Mucosa of gallbladder (tissue), 1 donor: ENCODE measurements around the gene TMEM117. TPM values are rescaled to one million over a fixed set of nuclear protein-coding genes. Genes with fewer than 3 reads are reported as not detected.

Source experiments
- DNase-seq: peaks from one replicate; pipeline ENCODE4 v3.0.0-alpha.2; 2020; ENCODE audit warnings: low spot score
- total RNA-seq: library from RNA; stranded (reverse); gene quantifications from one replicate; pipeline ENCODE4 v1.2.1, GENCODE V29; 2021
- donor health status: DM: no; HTN: no; CAD: no.

The TMEM117 gene
- total RNA-seq, 1 donor from 2014 or later: 12.0 TPM

DNA sequence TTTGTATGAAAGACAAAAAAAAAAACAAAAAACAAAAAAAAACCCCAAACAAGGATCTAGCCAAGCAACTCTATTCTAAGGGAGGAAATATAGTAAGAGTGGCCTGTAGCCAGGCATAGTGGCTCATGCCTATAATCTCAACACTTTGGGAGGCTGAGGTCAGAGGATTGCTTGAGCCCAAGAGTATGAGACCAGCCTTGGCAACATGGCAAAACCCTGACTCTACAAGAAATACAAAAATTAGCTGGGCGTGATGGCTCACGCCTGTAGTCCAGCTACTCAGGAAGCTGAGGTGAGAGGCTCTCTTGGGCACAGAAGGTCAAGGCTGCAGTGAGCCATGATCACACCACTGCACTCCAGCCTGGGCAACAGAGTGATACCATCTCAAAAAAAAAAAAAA lies 47.9 kb downstream of the TMEM117 start:
- no peak for DNase-seq

DNA sequence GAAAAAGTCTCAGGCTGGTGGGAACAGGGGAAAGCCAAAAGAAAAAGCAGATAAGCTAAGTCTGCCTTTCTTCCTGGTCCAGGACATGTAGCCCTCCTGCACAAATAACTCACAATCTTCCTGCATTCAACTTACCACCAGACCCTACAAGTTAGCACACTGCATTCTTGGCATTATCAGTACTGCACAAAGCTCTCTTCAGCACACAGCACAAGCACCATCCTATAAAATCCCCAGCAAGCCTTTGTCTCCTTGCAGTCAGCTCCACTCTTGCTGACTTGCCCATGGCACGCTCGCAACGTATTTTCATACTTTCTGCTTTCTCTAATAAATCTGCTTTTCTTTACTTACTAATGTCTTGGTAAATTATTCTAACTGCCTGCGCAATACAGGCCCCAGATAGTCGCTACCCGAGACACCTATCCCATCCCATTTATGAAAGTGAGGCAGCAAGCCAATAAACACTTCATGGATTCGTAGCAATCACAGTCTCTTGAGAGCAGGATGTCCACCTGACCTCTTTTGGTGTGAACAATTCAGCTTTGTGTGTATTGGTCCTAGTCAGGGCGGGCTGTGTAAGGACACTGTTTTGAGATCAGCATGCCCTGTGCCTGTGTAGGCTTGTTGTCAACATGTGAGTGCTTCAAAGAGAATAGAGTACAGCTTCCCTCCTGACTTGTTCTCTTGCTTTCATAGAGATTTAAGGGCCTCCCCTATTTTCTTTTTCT lies 49.0 kb downstream of the TMEM117 start:
- DNase-seq: no peak

DNA sequence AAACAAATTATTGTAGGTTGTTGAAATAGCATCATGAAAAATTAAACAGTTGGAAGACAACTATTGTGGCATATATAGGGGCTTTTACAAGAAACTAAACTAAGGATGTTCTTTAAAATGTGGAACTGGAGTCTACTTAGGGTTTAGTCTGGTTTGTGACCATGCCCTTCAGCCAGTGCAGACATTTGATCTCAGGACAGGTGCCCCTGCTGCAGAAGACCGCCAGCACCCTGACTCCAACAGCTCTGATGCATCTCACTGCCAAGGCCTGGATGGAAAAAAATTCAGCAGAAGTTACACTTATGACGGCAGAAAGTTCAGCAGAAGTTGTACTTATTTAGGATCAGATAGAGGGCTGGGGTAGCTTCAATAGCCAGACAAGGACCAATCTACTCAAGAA lies 51.5 kb downstream of the TMEM117 start:
- no peak for DNase-seq

DNA sequence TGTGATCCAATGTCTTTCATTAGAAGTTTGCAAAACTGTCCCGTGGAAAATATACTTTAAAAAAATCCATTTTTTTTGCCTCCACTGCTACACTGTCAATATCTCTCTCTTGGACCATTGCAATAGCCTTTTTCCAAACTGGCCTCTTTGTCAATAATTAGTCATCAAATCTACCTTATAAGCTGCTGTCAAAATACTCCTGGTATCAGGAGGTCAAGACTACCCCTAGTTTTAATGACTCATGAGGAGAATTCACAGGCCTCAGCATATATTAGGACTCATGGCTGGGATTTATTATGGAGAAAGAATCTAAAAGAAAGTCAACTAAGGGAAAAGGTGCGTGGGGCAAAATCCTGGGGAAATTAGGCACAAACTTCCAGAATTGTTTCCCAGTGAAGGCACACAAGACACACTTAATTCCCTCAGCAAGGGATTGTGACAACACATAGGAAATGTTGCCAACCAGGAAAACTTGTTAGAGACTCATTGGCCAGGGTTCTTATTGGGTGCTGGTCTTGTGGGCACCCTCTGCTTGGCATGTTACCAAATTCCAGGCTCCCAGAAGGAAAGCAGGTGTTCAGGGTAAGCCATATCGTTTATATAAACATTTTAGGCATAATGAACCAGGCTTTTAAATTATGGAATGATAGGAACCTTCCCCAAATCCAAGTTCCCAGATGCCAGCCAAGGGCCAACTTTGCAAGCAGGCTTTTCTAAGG lies 56.1 kb downstream of the TMEM117 start:
- no peak for DNase-seq

DNA sequence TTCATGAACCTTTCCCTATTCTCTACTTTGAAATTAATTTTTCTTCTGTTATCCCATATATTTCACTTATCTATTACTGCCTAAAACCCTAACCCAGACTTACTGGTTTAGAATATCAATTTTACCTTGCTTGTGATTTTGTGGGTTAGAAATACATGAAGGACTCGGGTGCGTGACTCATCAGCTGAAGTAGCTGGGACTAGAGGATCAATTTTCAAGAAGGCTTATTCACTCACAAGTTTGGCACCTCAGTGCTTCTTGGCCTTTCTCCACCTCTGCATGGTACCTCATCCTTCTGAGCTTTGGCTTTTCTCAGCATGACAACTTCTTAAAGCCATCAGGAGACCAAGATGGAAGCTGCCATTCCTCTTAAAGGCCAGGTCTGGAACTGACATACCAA lies 57.8 kb downstream of the TMEM117 start:
- DNase-seq: no peak

DNA sequence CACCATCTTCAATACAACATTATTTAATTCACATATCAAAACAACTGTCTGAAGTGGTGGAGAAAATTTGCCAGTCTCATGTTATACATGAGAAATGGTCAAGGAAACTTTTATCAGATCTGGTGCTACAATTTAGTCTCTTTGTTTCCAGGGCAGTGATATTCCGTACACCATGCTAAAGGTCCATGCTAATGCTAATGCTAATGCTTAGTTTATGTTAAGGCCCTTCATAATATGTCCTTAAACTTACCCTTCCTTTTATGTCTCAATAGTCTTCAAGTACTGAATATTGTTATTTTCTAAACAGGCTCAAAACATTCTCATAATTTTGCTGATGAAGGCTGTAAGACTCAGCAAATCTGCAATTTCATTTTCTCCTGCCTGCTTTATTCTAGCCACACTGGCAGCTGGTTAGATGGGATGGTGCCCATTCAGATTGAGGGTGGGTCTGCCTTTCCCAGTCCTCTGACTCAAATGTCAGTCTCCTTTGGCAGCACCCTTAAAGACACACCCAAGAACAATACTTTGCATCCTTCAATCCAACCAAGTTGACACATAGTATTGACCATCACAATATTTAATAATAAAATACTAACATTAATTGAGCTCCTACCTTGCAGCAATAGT lies 59.8 kb downstream of the TMEM117 start:
- DNase-seq: no peak

DNA sequence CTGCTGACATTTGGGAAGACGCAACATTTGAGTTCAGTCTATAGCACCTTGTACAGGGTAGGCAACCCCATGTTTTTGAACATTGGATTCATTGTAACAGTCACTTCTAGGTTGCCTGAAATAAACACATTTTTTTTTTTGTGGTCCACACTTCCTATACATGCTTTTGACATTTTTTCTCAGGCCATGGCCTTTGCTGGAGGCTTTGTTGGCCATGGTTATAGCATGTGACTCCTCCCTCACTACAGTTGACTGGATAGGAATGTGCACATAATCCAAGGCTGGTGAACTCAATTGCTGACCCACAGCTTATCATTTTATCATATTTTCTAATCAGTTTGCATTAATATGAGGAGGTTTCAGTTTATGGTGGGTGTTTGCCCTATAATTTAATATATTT lies 60.6 kb downstream of the TMEM117 start:
- no peak for DNase-seq

DNA sequence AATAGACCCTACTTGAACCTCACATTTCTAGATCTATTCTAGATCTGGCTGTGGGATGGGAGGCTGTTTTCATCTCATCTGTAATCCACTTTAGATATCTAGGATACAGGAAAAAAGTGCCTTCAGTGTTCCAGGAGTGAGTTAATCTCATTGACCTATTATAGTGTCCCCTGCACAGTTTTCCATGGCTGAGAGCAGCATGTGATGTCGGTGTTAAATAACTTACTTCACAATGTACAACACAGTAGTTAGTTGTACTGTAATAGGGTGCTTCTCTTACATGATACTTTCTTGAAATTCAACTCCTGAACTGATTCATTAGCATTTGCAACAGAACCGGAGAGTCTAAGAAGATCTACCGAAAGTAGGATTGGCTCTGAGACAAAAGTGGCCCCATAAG lies 62.6 kb downstream of the TMEM117 start:
- no peak for DNase-seq

DNA sequence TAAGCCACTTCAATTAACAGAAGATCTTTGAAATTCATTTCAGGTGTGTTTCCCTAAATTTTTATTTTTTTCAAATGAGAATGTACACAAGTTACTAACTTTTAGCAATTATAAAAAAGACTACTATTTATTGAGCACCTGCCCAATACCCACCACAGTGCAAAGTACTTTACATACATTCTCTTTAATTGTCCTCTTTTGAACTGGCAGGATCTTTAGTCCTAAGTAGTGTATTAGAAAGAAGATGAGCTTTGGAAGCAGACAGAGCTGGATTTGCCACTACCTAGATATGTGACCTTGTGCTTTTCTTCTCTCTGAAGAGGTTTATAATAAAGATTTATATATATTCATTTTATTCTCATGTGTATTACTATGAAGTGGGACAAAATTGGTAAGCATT lies 63.7 kb downstream of the TMEM117 start:
- DNase-seq: no peak

DNA sequence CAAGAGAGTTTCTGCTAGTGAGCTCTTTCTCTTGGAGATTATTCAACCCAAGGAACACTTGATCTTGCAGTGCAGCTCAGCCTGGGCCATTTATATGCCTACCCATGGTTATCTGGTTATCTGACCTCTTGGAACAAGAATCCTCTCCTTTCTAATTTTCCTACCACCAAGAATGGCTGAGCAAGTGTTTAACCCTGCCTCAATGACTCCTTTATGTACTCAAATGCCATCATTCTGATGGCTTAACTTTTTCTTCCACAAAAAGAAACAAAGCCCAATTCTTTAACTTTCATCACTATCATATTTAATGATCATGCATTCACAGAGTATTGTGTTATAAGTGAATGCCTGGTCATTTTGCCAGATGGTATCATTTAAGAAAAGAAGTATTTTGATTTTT lies 67.8 kb downstream of the TMEM117 start:
- no peak for DNase-seq

DNA sequence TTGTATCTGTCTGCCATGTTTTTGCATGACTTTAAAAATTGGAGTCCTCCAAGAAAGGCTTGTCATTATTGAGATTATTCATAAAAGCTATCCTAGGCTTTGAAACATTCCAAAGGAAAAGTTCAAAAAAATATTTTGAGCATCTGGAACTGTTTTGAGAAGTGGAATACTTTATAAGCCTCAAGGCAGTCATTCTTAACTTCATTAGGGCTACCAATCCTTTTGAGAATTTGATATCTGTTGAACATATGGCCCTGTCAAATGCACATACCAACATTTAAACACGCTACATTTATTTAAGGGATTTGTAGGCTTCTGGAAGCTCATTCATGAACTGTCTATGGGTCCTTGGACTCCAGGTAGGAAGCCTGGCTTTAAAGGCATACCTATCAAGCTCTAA lies 77.0 kb downstream of the TMEM117 start:
- DNase-seq: no peak

DNA sequence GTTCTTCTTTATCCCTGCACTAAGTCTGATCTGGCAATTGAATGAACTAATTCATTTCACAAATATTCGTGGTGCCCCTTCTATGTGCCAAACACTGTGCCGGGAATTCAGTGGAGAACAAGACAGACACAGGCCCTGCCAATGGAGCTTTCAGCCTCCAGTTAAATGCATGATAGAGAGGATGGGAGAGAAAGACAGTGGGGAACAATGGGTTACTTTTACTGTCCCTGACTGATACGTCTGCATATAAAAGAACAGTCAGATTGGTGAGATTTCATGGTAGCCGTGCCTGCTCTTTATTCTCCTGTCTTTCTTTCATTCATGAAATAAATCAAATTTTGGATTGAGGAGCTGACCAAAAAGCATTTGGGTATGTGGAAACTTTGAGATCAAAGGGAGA lies 78.5 kb downstream of the TMEM117 start:
- no peak for DNase-seq

DNA sequence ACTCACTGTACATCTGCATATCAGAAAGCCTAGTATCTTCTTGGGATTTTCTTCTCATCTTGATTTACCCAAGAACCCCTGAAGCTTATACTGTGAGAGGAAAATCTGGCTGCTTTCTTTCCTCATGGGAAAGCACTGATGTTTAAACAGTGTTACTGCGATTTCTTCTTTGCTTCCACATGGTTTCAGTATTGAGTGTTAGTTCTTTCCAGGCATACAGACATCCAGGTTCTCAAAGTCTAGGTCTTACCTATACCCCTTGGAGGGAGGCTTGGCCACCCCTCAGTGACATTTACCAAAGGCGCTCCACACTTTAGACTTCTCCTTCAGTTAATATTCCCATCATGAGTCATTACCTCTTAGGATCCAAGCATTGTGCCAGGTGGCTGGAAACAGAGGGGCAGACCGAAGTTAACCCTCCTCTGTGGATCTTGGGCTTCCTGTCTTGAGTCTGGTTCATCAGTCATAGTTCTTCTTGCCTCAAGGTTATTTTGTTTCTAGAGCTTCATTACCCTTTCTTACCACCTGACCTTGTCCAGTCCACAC lies 79.1 kb downstream of the TMEM117 start:
- no peak for DNase-seq

DNA sequence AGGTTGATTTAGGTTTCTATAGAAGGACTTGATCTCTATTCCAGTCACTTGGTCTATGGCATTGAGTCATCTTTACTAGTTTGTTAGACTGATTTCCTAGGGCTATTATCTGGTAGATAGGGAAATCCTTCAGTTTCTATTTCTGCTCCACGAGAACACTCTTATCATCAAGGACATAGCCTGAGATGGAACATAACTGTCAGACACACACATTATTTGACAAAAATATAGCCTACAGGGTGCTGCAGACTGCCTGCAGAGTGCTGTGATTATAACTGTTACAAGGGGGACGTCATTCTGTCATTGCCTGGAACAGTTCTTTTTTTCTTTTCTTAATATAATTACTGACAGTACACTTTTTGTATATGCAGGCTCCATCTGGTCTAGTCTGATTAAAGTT lies 82.0 kb downstream of the TMEM117 start:
- no peak for DNase-seq

DNA sequence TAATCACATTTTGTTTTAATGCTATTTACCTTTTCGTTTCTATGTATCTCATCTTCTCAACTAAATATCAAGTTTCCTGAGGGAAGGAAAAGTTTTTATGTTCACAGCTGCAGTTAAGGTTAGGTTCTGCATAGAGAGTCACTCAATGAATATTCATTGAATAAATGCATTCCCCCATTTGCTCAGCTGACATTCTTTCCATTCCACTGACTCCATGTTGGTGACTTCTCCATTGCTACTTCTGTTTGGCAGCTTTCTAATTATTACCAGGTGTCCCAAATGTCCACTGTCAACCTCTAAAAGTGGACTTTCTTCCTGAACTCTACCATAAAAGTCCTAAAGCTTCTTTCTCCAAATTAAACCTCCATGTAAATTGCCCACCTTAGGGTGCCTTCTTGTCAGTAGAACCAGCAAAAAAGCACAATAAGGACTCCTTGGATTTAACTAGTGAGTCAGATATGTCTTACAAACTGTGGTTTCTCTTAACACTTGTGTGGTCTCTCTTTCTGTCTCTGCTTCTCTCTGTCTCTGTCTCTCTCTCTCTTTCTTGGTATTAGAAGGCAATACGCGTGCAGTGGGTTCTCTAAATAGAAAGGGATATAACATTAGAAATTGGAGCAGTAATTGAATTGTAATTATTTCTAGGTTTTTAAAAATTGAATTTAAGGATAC lies 85.9 kb downstream of the TMEM117 start:
- no peak for DNase-seq

DNA sequence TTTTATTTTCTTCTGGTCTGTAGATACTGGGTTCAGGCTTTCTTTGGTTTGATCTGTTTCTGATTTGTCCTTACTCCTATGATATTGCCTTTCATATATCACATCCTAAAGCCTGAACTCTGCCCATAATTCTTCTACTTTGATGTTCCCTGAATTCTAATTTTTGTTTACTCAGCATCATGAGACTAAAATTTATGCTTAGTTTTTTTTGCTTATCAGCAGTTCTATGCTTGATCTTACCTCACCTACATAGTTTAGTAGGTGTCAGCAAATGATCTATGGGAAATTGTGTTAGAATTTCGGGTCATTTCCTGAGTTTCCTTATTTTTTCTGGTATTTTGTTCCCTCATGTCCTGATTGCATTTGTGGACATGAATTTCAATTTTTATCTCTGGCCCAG lies 94.2 kb downstream of the TMEM117 start:
- no peak for DNase-seq

DNA sequence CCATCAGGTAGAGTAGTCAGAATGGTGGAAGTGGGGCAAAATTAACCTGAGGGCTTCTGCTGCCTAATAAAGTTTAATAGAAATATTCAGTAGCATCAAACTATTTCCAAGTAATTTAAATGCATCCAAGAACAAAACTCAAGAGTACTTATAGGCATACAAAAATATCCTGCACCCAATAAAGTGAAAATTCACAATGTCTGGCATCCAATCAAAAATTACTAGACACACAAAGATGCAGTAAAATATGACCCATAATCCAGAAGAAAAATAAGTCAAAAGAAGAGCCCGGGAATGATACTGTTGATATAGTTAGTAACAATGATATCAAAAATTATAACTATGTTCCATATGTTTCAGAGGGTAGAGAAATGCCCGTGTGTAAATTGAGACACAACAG lies 95.3 kb downstream of the TMEM117 start:
- DNase-seq: no peak

DNA sequence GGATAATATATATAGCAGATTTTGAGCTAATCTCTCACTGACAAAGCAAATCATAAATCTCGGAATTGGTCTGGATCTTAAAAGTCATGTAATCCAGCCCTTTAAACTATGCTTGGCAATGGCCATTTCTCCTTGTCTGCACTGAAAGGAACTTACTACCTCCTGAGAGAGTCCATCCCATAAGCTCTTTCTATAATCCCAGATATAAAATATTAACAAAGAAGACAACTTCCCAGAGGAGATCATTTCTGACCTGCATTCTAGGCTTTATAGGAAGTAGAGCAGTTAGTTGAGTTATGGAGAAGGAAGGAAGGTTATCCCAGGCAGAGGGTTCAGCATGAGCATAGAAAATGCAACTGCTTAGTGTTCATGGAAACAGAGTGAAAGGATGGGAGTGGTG lies 99.7 kb downstream of the TMEM117 start:
- no peak for DNase-seq

DNA sequence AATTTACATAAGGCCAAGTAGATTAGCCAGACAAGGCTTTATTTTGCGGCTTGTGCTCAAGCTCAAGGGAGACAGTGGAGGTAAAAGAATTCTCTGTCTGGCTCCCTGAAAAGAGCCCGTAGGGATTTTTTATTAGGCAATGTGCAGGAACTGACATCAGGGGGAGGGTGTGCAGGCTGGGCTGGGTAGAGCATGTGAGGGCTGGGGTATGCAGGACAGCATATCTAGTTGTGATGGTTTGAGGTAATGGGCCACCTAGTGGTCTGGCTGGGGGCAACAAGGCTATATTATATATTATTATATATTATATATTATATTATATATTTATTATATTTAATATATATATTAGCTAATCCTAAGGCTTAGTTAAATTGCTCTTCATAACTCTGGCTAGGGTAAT lies 102.1 kb downstream of the TMEM117 start:
- no peak for DNase-seq

DNA sequence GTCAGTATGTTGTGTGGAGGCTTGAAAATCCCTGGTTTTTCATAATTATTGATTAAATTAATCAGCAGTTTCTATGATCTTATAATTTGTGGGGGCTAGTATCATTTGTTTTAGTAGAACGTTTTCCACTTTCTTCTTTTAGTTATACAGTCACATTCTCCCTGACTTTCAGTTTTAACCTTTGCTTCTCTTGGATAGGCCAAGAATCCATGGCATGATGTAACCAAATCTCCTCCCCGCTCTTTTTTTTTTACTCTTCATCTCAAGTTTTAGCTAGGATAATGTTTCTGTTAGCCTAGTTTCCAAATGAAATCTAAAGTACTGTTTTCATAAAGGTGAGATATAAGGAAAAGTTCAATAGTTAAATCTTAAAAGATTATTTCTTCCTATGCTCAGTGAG lies 106.5 kb downstream of the TMEM117 start:
- no peak for DNase-seq

DNA sequence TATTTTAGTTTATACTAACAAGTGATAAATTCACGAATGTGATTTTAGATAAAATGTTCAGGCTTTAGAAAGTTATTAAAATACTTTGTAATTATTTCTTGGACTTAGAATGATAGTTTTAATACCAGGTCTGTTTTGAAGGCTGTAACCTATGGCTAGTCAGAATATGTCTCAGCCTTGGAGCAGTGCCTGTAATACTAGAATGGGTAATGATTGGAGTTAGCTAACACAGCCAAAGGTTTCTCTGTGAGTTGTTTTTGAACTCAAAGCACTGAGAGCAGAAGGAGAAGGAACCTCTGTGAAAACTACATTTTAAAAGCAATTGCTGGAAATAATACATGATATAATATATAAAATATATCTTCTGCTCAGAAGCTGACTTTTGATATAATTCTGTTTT lies 110.1 kb downstream of the TMEM117 start:
- DNase-seq: no peak

DNA sequence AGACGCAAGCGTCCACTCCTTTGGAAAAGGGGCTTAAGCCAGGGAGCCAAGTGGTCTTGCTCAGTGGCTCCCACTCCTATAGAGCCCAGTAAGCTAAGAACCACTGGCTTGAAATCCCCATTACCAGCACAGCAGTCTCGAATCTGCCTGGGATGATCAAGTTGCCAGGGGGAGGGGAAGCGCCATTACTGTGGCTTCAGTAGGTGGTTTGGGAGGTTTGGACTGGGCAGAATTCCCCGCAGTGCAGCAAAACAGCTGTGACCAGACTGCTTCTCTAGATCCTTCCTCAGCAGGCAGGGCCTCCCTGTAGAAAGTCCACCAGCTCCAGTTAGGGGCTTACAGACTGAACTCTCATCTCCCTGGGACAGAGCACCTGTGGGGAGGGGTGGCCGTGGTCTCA lies 115.4 kb downstream of the TMEM117 start:
- DNase-seq: no peak
